Esophagus squamous epithelium (tissue), 5 donors: ENCODE data around the gene LINC01488. TPM values are rescaled to one million over a fixed set of nuclear protein-coding genes. Genes with fewer than 3 reads are reported as not detected.

ENCODE experiments used
- DNase-seq: peaks from one replicate; lab custom pipeline; 2025; lab: John Stamatoyannopoulos, UW
- H3K27ac ChIP-seq, 4 donors: fragments of 200-600 bp; sonication (generic); one replicate each; pipeline ENCODE4 v1.5.1; 2016 to 2019; ENCODE audit warnings: mild to moderate bottlenecking in 1 of 4
- H3K27me3 ChIP-seq, 4 donors: fragments of 200-600 bp; sonication (generic); 1 replicate in 3 of 4; 2 replicates in 1 of 4; pipeline versions ENCODE4 v1.5.1 to v1.6.0; 2017 to 2021; ENCODE audit warnings: antibody characterized with exemption in 1 of 4
- H3K36me3 ChIP-seq, 3 donors: fragments of 200-600 bp; sonication (generic); one replicate each; pipeline ENCODE4 v1.5.1; 2016 to 2019
- H3K4me1 ChIP-seq, 3 donors: fragments of 200-600 bp; sonication (generic); one replicate each; pipeline ENCODE4 v1.5.1; 2017 to 2019
- H3K4me3 ChIP-seq, 4 donors: fragments of 200-600 bp; sonication (generic); 1 replicate in 3 of 4; 2 replicates in 1 of 4; pipeline ENCODE4 v1.5.1; 2016 to 2019; ENCODE audit warnings: mild to moderate bottlenecking in 2 of 4, moderate library complexity in 1 of 4
- H3K9me3 ChIP-seq, 3 donors: fragments of 200-600 bp; sonication (generic); one replicate each; pipeline ENCODE4 v1.5.1; 2016 to 2019
- POLR2A ChIP-seq, 4 donors: fragments of 450-650 bp; IDR thresholded peaks; one replicate each; pipeline ENCODE4 v1.6.1; 2017; ENCODE audit warnings: antibody characterized with exemption in 4 of 4, mild to moderate bottlenecking in 4 of 4, moderate library complexity in 3 of 4
- WGBS, 2 donors: methylation state at CpG; one replicate each; pipeline ENCODE4 v1.1.5; 2018; 5-methylcytosine and 5-hydroxymethylcytosine counted together
- intact Hi-C: fragments of 100-400 bp; cut with DNase I; formaldehyde crosslinking; loops from one replicate; pipeline ENCODE4 v1.15.0; 2022
- total RNA-seq, 4 donors: library from RNA; depleted of rRNA; stranded (reverse); fragments of >200 nt; gene quantifications; one replicate each; pipeline ENCODE4 v1.1.0, GENCODE V29; 2016
- TF ChIP-seq, protein P1 (sequence below), 6 experiments: fragments of 450-650 bp in 4 of 6; fragments of 200-600 bp in 2 of 6; sonication (generic) in 2 of 6; IDR thresholded peaks; one replicate each; pipeline ENCODE4 v1.5.1; 2016 to 2019; ENCODE audit warnings: antibody characterized with exemption in 6 of 6, mild to moderate bottlenecking in 4 of 6, moderate library complexity in 4 of 6
- donor health status: DM: yes; HTN: yes; CAD: no.

Gene LINC01488
- total RNA-seq, 4 donors from 2014 or later: not detected

DNA sequence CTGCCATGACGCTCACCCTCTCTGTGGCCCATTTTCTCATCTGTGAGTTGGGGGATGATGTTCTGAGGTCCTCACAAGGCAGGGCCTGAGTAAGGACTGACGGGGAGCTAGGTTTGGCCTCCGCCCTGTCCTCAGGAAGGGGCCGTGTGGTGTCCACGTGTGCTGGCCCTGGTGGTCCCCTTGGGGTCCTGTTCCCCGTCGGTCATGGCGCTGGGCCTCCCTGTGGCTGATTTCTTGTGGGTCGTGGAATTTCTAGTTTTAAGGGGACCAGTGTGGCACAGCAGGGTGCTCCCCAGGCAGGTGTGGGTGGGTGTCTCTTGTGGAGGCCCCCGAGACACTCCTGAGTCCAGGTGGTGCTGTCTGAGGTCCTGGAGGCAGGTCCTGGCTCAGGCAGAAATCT is 5.9 kb downstream of the LINC01488 start:
- Histone ChIP-seq H3K27me3 (no peaks in the 10 kb centered on the region), H3K9me3 (no peaks in the 10 kb centered on the region), H3K4me1 (peaks cover 0 to 21% (median 0%) of the 10 kb centered on the region in 3 donors), H3K27ac (peak overlapping the region in 3 of 4 donors; percentile 2 to 33 (median 5)), H3K36me3 (no peaks in the 10 kb centered on the region), H3K4me3 (no peak overlapping the region)
- TF ChIP-seq, protein P1, sequence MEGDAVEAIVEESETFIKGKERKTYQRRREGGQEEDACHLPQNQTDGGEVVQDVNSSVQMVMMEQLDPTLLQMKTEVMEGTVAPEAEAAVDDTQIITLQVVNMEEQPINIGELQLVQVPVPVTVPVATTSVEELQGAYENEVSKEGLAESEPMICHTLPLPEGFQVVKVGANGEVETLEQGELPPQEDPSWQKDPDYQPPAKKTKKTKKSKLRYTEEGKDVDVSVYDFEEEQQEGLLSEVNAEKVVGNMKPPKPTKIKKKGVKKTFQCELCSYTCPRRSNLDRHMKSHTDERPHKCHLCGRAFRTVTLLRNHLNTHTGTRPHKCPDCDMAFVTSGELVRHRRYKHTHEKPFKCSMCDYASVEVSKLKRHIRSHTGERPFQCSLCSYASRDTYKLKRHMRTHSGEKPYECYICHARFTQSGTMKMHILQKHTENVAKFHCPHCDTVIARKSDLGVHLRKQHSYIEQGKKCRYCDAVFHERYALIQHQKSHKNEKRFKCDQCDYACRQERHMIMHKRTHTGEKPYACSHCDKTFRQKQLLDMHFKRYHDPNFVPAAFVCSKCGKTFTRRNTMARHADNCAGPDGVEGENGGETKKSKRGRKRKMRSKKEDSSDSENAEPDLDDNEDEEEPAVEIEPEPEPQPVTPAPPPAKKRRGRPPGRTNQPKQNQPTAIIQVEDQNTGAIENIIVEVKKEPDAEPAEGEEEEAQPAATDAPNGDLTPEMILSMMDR (IDR thresholded peaks at IDR 0.05): no peak
- TF ChIP-seq POLR2A (IDR thresholded peaks at IDR 0.05): no peak
- no peak for DNase-seq
- intact Hi-C loops: no loop called here
- 83% methylated on average over 2 of the region's 10 CpGs; no CpG with 5 or more reads in 1 of the 2 donors for WGBS, 2 donors

- WGBS, 2 donors: 100% methylated on average over 2 to 5 of the region's 17 CpGs
- DNase-seq: no peak
Observed at GRCh38 chr11:69487849-69488542, 6.5 kb downstream of the LINC01488 start.

DNA sequence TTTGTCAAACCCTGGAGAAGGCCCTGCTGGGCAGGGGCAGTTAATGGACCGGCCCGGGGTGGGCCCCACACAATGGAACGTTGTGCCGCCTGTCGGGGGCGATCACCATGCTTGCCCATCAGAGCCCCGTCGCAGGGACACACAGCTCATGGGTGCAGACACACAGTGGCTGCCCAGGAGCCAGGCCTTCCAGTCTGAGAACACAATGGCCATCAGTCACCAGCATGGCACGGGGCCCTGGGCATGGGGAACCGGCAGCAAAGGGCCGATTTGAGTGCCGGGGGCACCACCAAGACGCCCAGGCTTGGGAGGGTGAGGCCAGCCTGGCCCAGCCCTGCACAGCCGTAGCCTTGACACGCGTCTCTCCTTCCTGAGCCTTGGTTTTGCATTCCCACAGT is 7.1 kb downstream of the LINC01488 start:
- intact Hi-C loops: no loop called here
- H3K9me3 ChIP-seq: no peaks in the 10 kb centered on the region
- DNase-seq: no peak
- no peak overlapping the region for H3K4me3 ChIP-seq
- no peak overlapping the region for H3K27ac ChIP-seq
- peaks cover 0 to 21% (median 0%) of the 10 kb centered on the region in 3 donors for H3K4me1 ChIP-seq
- no peaks in the 10 kb centered on the region for H3K27me3 ChIP-seq
- TF ChIP-seq POLR2A (IDR thresholded peaks at IDR 0.05): no peak
- TF ChIP-seq, protein P1 (IDR thresholded peaks at IDR 0.05): no peak
- WGBS, 2 donors: 88 to 98% methylated on average over 7 to 8 of the region's 16 CpGs
- H3K36me3 ChIP-seq: no peaks in the 10 kb centered on the region

More at GRCh38 chr11:69487849-69488542, 6.5 kb downstream of the LINC01488 start:
- Histone ChIP-seq H3K36me3 (no peaks in the 10 kb centered on the region), H3K27ac (peak overlapping the region in 1 of 4 donors; percentile 33), H3K9me3 (no peaks in the 10 kb centered on the region), H3K4me1 (peaks cover 0 to 21% (median 0%) of the 10 kb centered on the region in 3 donors), H3K4me3 (no peak overlapping the region), H3K27me3 (no peaks in the 10 kb centered on the region)
- no peak for TF ChIP-seq POLR2A (IDR thresholded peaks at IDR 0.05)
- TF ChIP-seq, protein P1 (IDR thresholded peaks at IDR 0.05): no peak
- intact Hi-C loops: no loop called here

DNA sequence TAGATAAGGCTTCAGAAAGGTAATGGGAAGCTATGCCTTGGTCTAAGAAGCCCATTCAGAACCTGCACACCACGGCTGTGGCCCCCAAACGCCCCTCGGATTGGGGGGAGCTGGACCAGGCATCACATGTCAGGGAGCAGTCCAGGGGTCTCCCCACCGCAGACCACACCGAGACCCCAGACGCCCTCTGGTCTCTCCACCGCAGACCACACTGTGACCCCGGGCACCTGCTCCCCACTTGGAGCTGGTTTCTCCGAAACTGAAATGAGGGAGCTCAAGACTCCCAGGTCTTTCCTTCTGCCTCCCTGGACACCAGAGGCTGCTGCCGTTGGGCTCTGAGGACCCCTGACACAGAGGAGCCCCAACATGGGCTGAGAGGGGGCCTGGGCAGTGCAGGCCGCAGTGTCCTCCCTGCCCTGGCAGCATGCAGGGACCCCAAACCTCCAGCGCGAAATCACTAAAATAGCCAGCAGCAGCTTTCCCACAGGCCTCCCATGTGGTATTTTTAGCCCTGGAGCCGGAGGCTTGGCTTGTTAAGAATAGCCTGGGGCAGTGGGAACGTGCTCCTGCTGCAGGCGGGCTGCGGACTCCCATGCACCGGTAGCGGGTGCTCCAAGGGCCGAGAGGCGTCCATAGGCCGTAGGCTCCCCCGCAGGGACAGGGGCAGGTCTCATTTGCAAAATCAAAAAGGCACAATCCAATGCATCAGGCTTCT is 7.7 kb downstream of the LINC01488 start:
- H3K27ac ChIP-seq: peak overlapping the region in 2 of 4 donors; percentile 16 to 29
- no peaks in the 10 kb centered on the region for H3K27me3 ChIP-seq
- no peak for DNase-seq
- TF ChIP-seq, protein P1 (IDR thresholded peaks at IDR 0.05): no peak
- no peak for TF ChIP-seq POLR2A (IDR thresholded peaks at IDR 0.05)
- intact Hi-C loops: no loop called here
- no peak overlapping the region for H3K4me3 ChIP-seq
- H3K9me3 ChIP-seq: no peaks in the 10 kb centered on the region
- no peaks in the 10 kb centered on the region for H3K36me3 ChIP-seq
- H3K4me1 ChIP-seq: peaks cover 0 to 21% (median 0%) of the 10 kb centered on the region in 3 donors
- WGBS, 2 donors: 63 to 84% methylated on average over 5 to 6 of the region's 23 CpGs
